HCT116 (cell line): ENCODE data around the gene AZIN2. TPM values are rescaled to one million over a fixed set of nuclear protein-coding genes. Genes with fewer than 3 reads are reported as not detected.

Experiments
- ATAC-seq: fragments of 200-7000 bp; cut with Tn5 transposase; 2 replicates; pipeline ENCODE4 v1.9.1; 2020; ENCODE audit warnings: mild to moderate bottlenecking, moderate library complexity
- BruUV-seq: library from RNA; stranded (reverse); fragments of 400-500 nt; replicated peaks from 2 replicates; lab custom pipeline; 2021; lab: Mats Ljungman, UMichigan
- CTCF ChIA-PET: fragments of 300-600 bp; sonication (Branson Sonifier 250); formaldehyde crosslinking; loops from one replicate; lab custom pipeline; 2021; ENCODE audit warnings: antibody characterized with exemption; lab: Charles Lee
- POLR2A ChIA-PET: fragments of 300-600, 350-600 bp; sonication (Branson Sonifier 250); formaldehyde crosslinking; loops from one replicate; lab custom pipeline; 2021; ENCODE audit warnings: antibody characterized with exemption; lab: Charles Lee
- RAD21 ChIA-PET, 2 experiments: fragments of 300-600 bp; sonication (Branson Sonifier 250); formaldehyde crosslinking; loops; one replicate each; lab custom pipeline; 2023; ENCODE audit warnings: low total read pairs in 2 of 2; ENCODE audit not compliant: uncharacterized antibody in 2 of 2, unreplicated experiment in 2 of 2, low non-redundant PET in 1 of 2; lab: Charles Lee
- DNase-seq: peaks from one replicate; pipeline ENCODE4 v3.0.0-alpha.2; 2010; ENCODE audit warnings: low read depth, low spot score
- H2AFZ ChIP-seq: fragments of 200-600 bp; shearing (Covaris generic), sonication (generic); 2 replicates; pipeline ENCODE4 v1.6.1; 2017; ENCODE audit warnings: low read depth, mixed run types, mixed read lengths, antibody characterized with exemption, low read length; ENCODE audit not compliant: poor library complexity, severe bottlenecking
- H3K27ac ChIP-seq: 2 replicates; pipeline ENCODE4 v1.5.1; 2012; ENCODE audit warnings: low read depth, low read length
- H3K27me3 ChIP-seq: fragments of 200-600 bp; sonication (generic); 2 replicates; pipeline ENCODE4 v1.6.1; 2016; ENCODE audit warnings: mixed run types, low read length, mixed read lengths; ENCODE audit not compliant: insufficient read depth
- H3K36me3 ChIP-seq, 2 experiments: fragments of 200-500 bp in 1 of 2; fragments of 200-600 bp in 1 of 2; sonication (Bioruptor generic) in 1 of 2; sonication (generic) in 1 of 2; 2 replicates each; pipeline versions ENCODE4 v1.5.1 to v1.6.1; 2014 to 2016; ENCODE audit warnings: low read length in 2 of 2, inconsistent platforms in 1 of 2, mixed read lengths in 1 of 2, mixed run types in 1 of 2; ENCODE audit not compliant: insufficient read depth in 2 of 2, control insufficient read depth in 1 of 2
- H3K4me1 ChIP-seq, 2 experiments: fragments of 200-600 bp in 1 of 2; sonication (generic) in 1 of 2; 2 replicates each; pipeline versions ENCODE4 v1.5.1 to v1.6.1; 2012 to 2017; ENCODE audit warnings: low read length in 2 of 2, inconsistent platforms in 1 of 2, mild to moderate bottlenecking in 1 of 2, mixed read lengths in 1 of 2, mixed run types in 1 of 2, moderate library complexity in 1 of 2; ENCODE audit not compliant: insufficient read depth in 2 of 2, control insufficient read depth in 1 of 2
- H3K4me2 ChIP-seq: fragments of 200-600 bp; sonication (generic); 2 replicates; pipeline ENCODE4 v1.6.1; 2017; ENCODE audit warnings: mixed run types, low read length, mixed read lengths
- H3K4me3 ChIP-seq, 2 experiments: fragments of 200-600 bp in 1 of 2; sonication (generic) in 1 of 2; replicated peaks in 1 of 2; 2 replicates each; pipeline ENCODE4 v1.5.1; 2011 to 2016; ENCODE audit warnings: low read length in 2 of 2, control low read depth in 1 of 2, low read depth in 1 of 2, mild to moderate bottlenecking in 1 of 2, mixed read lengths in 1 of 2, mixed run types in 1 of 2
- H3K79me2 ChIP-seq: fragments of 200-600 bp; sonication (generic); 2 replicates; pipeline ENCODE4 v1.6.1; 2017; ENCODE audit warnings: mild to moderate bottlenecking, mixed run types, low read length, moderate library complexity, mixed read lengths; ENCODE audit not compliant: insufficient read depth
- H3K9ac ChIP-seq: fragments of 200-600 bp; sonication (generic); 2 replicates; pipeline ENCODE4 v1.6.1; 2016; ENCODE audit warnings: low read length, mixed read lengths
- H3K9me2 ChIP-seq: fragments of 200-600 bp; sonication (generic), shearing (Covaris generic); 2 replicates; pipeline ENCODE4 v1.6.1; 2017; ENCODE audit warnings: mixed run types, mild to moderate bottlenecking, moderate library complexity; ENCODE audit not compliant: insufficient read depth
- H3K9me3 ChIP-seq, 2 experiments: fragments of 200-500 bp in 1 of 2; fragments of 200-600 bp in 1 of 2; sonication (Bioruptor generic) in 1 of 2; sonication (generic) in 1 of 2; 2 replicates each; pipeline ENCODE4 v1.6.1; 2014 to 2017; ENCODE audit warnings: low read length in 2 of 2, mixed read lengths in 2 of 2, inconsistent platforms in 1 of 2, low read depth in 1 of 2, mild to moderate bottlenecking in 1 of 2, mixed run types in 1 of 2, moderate library complexity in 1 of 2; ENCODE audit not compliant: control insufficient read depth in 1 of 2, insufficient read depth in 1 of 2
- H4K20me1 ChIP-seq: fragments of 200-600 bp; sonication (generic), shearing (Covaris generic); 2 replicates; pipeline ENCODE4 v1.6.1; 2017; ENCODE audit warnings: mixed run types, mild to moderate bottlenecking, moderate library complexity; ENCODE audit not compliant: insufficient read depth
- CBX3 ChIP-seq: IDR thresholded peaks from 2 replicates; pipeline ENCODE4 v1.6.1; 2012; ENCODE audit warnings: low read depth
- EGR1 ChIP-seq: IDR thresholded peaks from 2 replicates; pipeline ENCODE4 v1.6.1; 2012; ENCODE audit warnings: low read depth
- ELF1 ChIP-seq: IDR thresholded peaks from 2 replicates; pipeline ENCODE4 v1.6.1; 2012; ENCODE audit warnings: low read depth, borderline replicate concordance
- EZH2 ChIP-seq: fragments of 200-600 bp; sonication (generic); IDR thresholded peaks from 2 replicates; pipeline ENCODE4 v1.6.1; 2017; ENCODE audit warnings: antibody characterized with exemption, mixed run types
- EZH2phosphoT487 ChIP-seq: fragments of 200-600 bp; IDR thresholded peaks from 2 replicates; pipeline ENCODE4 v1.6.1; 2018; ENCODE audit warnings: antibody characterized with exemption, borderline replicate concordance
- MAX ChIP-seq: IDR thresholded peaks from 2 replicates; pipeline ENCODE4 v1.6.1; 2012
- POLR2A ChIP-seq: IDR thresholded peaks from 2 replicates; pipeline ENCODE4 v1.7.0; 2011; ENCODE audit warnings: borderline replicate concordance; ENCODE audit not compliant: insufficient read depth, insufficient read length; ENCODE audit errors: extremely low read depth
- POLR2AphosphoS5 ChIP-seq: IDR thresholded peaks from 2 replicates; pipeline ENCODE4 v1.6.1; 2011; ENCODE audit warnings: mild to moderate bottlenecking, low read depth, low read length, moderate library complexity
- RAD21 ChIP-seq: IDR thresholded peaks from 2 replicates; pipeline ENCODE4 v1.6.1; 2012; ENCODE audit warnings: low read depth, mild to moderate bottlenecking
- SP1 ChIP-seq: IDR thresholded peaks from 2 replicates; pipeline ENCODE4 v1.6.1; 2012; ENCODE audit warnings: low read depth
- TCF7L2 ChIP-seq: IDR thresholded peaks from 2 replicates; pipeline ENCODE4 v1.7.0; 2011; ENCODE audit warnings: borderline replicate concordance, inconsistent platforms; ENCODE audit not compliant: insufficient read depth, insufficient read length; ENCODE audit errors: extremely low read depth
- YY1 ChIP-seq: IDR thresholded peaks from 2 replicates; pipeline ENCODE4 v1.6.1; 2011; ENCODE audit warnings: low read length, low read depth, moderate library complexity, mild to moderate bottlenecking; ENCODE audit not compliant: insufficient replicate concordance; ENCODE audit errors: extremely low read depth
- intact Hi-C: fragments of 100-400 bp; cut with micrococcal nuclease; formaldehyde crosslinking; loops from 2 replicates; pipeline ENCODE4 v1.10.0; 2022
- total RNA-seq: library from RNA; stranded (reverse); gene quantifications from one replicate; pipeline ENCODE4 v1.2.1, GENCODE V29; 2021; ENCODE audit not compliant: unreplicated experiment
- TF ChIP-seq, protein P1 (sequence below): IDR thresholded peaks from 2 replicates; pipeline ENCODE4 v1.6.1; 2011; ENCODE audit warnings: mild to moderate bottlenecking, low read length, moderate library complexity; ENCODE audit not compliant: insufficient replicate concordance; ENCODE audit errors: extremely low read depth

Gene AZIN2
- total RNA-seq, 1 experiment from 2014 or later: 7.8 TPM

DNA sequence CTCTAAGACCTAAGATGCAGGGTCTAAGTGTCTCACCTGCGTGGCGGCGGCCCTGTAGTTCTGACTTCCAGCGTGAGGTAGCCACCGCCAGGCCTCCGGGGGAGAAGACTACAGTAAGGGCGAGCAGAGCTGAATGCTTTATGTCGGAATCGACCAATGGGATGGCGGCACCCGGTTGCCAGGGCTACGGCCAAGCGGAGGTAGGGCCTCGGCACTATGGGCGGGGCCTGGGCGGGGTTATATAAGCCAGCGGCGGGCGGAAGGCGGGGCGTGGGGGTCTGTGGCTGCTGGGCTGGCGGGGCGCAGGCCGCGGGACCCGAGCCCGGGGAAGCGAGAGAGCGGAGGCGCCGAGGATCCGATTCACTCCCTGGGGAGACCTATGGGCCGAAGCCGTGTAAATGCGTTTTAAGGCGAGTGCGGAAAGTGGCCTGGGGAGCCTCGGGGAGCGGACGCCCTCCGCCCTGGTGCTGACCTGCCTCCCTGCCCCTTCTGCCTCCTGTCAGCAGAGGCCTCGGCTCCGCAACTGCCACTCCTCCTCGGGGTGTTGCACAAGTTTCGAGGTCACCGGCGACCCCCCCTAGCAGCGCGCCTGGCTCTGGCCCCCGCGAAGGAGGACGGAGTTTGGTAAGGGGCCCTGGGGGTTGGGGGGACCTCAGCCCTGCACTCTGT lies at the start of gene AZIN2 (continued):
- TF ChIP-seq, protein P1, sequence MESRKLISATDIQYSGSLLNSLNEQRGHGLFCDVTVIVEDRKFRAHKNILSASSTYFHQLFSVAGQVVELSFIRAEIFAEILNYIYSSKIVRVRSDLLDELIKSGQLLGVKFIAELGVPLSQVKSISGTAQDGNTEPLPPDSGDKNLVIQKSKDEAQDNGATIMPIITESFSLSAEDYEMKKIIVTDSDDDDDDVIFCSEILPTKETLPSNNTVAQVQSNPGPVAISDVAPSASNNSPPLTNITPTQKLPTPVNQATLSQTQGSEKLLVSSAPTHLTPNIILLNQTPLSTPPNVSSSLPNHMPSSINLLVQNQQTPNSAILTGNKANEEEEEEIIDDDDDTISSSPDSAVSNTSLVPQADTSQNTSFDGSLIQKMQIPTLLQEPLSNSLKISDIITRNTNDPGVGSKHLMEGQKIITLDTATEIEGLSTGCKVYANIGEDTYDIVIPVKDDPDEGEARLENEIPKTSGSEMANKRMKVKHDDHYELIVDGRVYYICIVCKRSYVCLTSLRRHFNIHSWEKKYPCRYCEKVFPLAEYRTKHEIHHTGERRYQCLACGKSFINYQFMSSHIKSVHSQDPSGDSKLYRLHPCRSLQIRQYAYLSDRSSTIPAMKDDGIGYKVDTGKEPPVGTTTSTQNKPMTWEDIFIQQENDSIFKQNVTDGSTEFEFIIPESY: no peak
- TF ChIP-seq POLR2A (peak; percentile 81), POLR2AphosphoS5 (peak; percentile 93), EZH2phosphoT487 (no peak)

DNA sequence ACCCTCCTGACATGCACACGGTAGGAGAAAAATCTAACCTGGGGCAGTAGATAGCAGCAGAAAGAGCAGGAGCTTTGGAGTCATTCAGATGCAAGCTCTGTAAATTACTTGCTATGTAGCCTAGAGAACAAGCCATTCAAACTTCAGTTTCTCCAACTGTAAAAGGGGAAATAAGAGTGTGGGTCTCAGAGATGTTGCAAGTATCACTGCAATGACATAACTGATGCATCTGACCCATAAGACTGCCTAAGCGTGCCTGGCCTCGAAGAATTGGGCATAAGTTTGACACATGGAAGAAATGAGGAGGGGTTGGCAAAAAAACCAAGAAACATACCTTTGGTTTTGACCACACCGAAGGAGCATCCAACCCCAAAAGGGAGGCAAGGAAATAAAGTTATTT lies 49.4 kb upstream of the AZIN2 start:
- H3K79me2 ChIP-seq: peaks cover 100% of the 10 kb centered on the region
- no peaks in the 10 kb centered on the region for H3K27me3 ChIP-seq
- CTCF ChIA-PET: no interaction called here
- RAD21 ChIA-PET: no interaction called here
- BruUV-seq: no TSS peak
- H3K9me2 ChIP-seq: no peaks in the 10 kb centered on the region
- DNase-seq (no peak), ATAC-seq (no peak)
- intact Hi-C loops: no loop called here
- peaks cover 21% of the 10 kb centered on the region; the same call in 1 of the 2 replicates for H4K20me1 ChIP-seq
- no peak overlapping the region for H3K27ac ChIP-seq
- peaks cover 7 to 8% of the 10 kb centered on the region in 2 experiments; a peak in 3 of 4 replicates for H3K4me1 ChIP-seq
- no peak overlapping the region for H3K4me3 ChIP-seq
- no peaks in the 10 kb centered on the region for H3K9me3 ChIP-seq
- H3K36me3 ChIP-seq: peaks cover 10 to 20% of the 10 kb centered on the region in 2 experiments; a peak in 3 of 4 replicates
- H2AFZ ChIP-seq: no peak overlapping the region
- no peak overlapping the region for H3K4me2 ChIP-seq
- TF ChIP-seq EGR1 (no peak), EZH2 (no peak), POLR2AphosphoS5 (no peak), YY1 (no peak), RAD21 (no peak), CBX3 (no peak), MAX (no peak), SP1 (no peak), TCF7L2 (no peak), ELF1 (no peak), POLR2A (no peak)
- TF ChIP-seq, protein P1: no peak
- POLR2A ChIA-PET: no interaction called here
- no peak overlapping the region for H3K9ac ChIP-seq
